Skeletal muscle cell (primary cell): ENCODE data around the gene MEGF8.
"Not testable (repeated sequence)": the region's sequence is repeated elsewhere in the genome, so short reads cannot be mapped to it uniquely, and the experiment has no call there.

Experiments used
- DNase-seq: peaks from one replicate; pipeline ENCODE4 v3.0.0-alpha.2; 2010; ENCODE audit warnings: low read depth
- H3K4me3 ChIP-seq: 2 replicates; pipeline ENCODE4 v1.5.1; 2011; ENCODE audit warnings: low read depth, mild to moderate bottlenecking, control low read depth, low read length, moderate library complexity

MEGF8 gene

GRCh38 chr19:42325896-42326771 is 699 bp downstream of the MEGF8 start:
- no peak for DNase-seq
- peak overlapping the region; percentile 91 for H3K4me3 ChIP-seq

- no peak overlapping the region for H3K4me3 ChIP-seq
- DNase-seq: no peak
Observed at GRCh38 chr19:42326969-42327368, 1.5 kb downstream of the MEGF8 start.

DNA sequence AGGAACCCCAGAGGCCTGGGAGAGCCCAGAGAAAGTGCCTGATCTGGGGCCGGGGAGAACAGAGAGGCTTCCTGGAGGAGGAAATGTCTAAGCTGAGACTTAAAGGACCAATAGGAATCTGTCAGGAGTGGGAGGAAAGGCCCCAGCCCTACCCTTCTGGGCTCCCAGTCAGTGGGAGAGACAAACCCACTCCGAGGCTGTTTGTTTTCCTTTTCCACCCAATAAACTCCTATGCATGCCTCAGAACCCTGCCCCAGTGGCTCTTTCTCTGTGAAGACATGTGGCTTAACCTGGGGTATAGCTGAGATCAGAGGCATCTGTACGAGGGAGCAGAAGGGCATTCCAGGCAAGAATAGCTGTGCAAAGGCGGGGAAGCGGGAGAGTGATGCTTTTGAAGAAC is 1.9 kb downstream of the MEGF8 start:
- DNase-seq: no peak

DNA sequence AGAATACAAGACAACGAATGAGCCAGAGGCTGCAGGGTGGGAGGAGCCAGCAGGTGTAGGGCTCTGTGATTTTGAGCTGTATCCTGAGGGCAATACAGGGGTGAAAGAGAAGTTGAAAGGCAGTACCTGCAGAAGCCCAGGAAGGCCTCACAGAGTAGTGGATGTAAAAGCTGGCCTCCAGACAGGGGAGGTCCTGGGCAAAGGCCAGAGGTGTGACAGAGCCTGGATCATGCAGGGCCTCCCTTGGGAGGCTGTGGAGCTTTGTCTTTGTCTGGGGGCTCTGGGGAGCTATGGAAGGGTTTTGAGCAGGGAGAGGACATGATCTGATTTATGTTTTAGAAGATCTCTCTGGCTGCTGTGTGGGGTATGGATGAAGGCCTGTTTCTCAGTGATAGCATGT is 2.7 kb downstream of the MEGF8 start:
- no peak overlapping the region for H3K4me3 ChIP-seq
- DNase-seq: no peak

More for the DNA sequence above, 1.9 kb downstream of the MEGF8 start:
- no peak overlapping the region for H3K4me3 ChIP-seq

DNA sequence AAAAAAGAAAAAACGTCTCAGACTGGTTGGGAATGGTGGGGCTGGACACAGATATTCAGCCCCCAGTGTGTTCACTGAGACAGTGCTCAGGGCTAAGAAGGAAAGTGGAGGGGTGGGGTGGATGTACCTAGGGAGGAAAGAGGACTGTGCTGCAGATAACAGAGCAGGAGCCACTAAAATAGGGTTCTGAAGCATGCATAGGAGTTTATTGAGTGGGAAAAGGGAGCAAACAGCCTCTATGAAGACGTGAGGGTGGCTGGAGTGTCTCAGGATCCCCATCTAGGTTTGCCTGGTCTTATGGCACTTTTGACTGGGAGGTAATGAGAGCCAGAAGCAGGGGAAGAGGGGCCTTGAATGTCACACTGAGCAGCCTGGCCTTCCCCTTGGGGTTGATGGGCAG is 3.4 kb downstream of the MEGF8 start:
- no peak overlapping the region for H3K4me3 ChIP-seq

DNA sequence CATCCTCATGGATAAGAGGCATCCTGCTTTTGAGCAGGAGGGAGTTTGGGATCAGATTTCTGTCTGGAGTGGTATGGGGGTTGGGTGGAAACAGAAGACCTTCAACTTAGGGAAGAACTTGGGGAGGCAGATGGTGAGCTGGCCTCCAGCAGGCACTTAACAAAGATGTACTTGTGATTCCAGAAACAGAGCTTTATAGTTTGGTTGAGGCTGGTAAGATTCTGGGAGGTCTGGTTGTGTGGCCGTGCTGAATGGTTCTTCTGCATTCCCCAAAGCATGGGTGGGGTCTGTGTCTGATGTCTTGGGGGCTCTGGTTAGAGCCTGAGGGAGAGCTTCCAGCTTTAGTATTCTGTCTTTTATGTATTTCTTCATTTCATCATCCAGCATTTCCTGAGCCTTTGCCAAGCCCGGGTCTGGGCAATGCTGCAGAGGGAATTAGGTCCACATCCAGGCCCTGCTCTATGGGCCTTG is 4.8 kb downstream of the MEGF8 start:
- DNase-seq: no peak
- no peak overlapping the region for H3K4me3 ChIP-seq

More for the DNA sequence above, 3.4 kb downstream of the MEGF8 start:
- DNase-seq: no peak

GRCh38 chr19:42331333-42331732 is 5.9 kb downstream of the MEGF8 start:
- DNase-seq, H3K4me3 ChIP-seq: not testable (repeated sequence)

GRCh38 chr19:42332059-42332458 is 6.6 kb downstream of the MEGF8 start:
- DNase-seq: no peak
- H3K4me3 ChIP-seq: no peak overlapping the region

- no peak for DNase-seq
- H3K4me3 ChIP-seq: no peak overlapping the region
Observed at GRCh38 chr19:42333018-42333417, 7.6 kb downstream of the MEGF8 start.

DNA sequence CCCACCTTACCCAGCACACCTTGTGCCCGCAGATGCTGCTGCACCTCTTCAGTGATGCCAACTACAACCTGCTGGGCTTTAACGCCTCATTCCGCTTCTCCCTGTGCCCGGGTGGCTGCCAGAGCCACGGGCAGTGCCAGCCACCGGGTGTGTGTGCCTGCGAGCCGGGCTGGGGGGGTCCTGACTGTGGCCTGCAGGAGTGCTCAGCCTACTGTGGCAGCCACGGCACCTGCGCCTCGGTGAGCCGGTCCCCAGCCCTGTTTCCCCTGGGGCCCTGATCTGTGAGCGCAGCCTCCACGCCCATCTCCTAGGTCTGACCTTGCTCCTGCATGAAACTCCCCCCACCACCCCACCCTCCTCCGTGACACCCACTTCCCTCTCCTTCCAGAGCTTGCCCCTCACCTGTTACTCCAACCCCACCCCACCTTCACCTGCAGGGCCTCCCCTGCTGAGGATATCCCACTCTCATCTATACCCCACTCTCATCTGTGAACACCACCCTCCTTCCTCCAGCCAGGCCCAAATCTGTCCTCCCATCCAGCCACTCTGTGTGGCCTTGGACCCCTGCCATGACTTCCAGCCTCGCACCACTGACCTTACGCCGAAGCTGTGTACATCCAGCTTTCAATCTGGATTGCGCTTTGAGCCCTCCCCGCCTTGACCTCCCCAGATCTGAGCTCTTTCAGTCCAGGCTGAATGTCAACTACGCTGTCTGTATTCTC is 8.7 kb downstream of the MEGF8 start:
- no peak for DNase-seq
- no peak overlapping the region for H3K4me3 ChIP-seq

- DNase-seq: no peak
- no peak overlapping the region for H3K4me3 ChIP-seq
Observed at GRCh38 chr19:42334697-42335373, 9.4 kb downstream of the MEGF8 start.

DNA sequence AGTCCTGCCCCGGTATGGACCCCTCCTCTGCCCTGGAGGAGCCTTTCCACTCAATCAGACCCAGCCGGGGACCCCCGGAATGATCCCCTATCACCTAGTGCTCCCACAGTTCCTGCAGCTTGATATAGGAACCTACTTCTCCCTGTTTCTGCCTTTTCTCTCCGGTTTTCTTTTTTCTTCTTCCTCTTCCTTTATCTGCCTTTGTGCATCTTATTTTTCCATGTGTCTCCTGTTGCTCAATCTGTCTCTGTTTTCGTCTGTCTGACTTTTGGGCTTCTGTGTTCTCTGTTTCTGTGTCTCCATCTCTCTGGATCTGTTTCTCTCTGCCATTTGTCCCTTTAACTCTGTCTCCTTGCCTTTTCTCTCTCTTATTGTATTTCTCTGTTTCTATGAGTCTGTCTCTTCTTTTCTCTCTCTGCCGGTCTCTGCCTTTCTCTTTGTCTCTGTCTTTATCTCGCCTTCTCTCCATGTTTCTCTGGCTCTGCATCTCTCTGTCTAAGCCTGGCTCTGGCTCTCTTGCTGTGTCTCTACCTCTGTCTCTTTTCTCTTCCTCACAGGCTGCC is 10.0 kb downstream of the MEGF8 start:
- H3K4me3 ChIP-seq: no peak overlapping the region
- no peak for DNase-seq

DNA sequence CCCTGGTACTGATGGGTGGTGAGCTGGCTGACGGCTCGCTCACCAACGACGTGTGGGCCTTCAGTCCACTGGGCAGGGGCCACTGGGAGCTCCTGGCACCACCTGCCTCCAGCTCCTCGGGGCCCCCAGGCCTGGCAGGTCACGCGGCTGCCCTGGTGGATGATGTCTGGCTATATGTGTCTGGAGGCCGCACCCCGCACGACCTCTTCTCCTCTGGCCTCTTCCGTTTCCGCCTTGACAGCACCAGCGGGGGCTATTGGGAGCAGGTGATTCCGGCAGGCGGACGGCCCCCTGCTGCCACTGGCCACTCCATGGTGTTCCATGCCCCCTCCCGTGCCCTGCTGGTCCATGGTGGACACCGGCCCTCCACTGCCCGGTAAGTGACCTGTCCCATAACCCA is 10.5 kb downstream of the MEGF8 start:
- no peak for DNase-seq
- H3K4me3 ChIP-seq: no peak overlapping the region

GRCh38 chr19:42339126-42339860 is 13.9 kb downstream of the MEGF8 start:
- H3K4me3 ChIP-seq, DNase-seq: not testable (repeated sequence)

DNA sequence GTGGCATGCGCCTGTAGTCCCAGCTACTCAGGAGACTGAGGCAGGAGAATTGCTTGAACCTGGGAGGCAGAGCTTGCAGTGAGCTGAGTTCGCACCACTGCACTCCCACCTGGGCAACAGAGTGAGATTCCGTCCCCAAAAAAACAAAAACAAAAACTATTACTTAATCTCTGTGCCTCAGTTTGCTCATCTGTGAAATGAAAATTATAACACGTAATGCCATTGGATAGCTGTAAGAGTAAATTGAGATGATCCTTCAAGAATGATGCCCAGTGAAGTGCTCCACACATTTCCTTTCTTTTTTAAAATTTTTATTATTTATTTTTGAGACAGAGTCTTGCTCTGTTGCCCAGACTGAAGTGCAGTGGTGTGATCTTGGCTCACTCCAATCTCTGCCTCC is 14.5 kb downstream of the MEGF8 start:
- not testable (repeated sequence) for DNase-seq, H3K4me3 ChIP-seq

DNA sequence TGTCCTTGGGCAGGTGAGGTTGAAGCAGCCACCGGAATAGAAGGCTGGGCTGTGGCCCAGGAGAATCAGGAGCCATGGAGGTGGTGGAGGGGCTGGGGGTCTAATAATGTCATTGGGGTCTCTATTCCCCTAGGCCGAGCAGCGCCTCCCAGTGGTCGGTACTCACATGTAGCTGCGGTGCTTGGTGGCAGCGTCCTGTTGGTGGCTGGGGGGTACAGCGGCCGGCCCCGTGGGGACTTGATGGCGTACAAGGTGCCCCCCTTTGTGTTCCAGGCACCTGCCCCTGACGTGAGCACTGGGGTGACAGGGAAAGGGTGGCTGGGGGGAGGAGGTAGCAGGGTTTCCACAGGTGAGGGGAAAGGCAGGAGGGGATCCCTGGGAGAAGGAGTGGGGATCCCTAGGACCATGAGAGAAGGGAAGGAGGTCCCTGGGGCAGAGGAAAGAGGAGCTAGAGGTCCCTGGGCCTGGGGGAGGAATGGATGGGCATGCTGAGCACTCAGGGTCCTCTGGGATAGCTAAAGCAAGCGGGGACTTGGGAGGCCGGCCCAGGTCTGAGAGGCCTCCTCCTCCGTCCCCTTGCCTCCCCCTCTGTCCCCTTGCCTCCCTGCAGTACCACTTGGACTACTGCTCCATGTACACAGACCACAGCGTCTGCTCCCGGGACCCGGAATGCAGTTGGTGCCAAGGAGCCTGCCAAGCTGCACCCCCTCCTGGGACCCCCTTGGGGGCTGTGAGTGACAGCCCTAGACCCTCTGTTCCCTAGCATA is 18.1 kb downstream of the MEGF8 start:
- DNase-seq: no peak
- H3K4me3 ChIP-seq: no peak overlapping the region

DNA sequence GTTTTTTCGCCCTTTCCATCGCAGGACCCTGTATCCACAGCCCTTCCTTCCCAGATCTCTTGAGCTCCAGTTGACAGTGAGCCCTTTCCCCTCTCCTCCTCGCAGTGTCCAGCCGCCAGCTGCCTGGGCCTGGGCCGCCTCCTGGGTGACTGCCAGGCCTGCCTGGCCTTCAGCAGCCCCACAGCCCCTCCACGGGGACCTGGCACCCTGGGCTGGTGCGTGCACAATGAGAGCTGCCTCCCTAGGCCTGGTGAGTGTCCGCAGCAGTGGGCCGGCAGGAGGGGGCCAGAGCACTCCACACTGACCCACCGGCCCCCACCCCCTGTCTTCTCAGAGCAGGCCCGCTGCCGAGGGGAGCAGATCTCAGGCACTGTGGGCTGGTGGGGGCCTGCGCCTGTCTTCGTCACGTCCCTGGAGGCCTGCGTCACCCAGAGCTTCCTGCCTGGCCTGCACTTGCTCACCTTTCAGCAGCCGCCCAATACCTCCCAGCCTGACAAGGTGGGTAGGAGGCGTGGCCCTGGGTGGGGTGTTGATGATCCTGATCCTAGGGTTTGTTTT is 19.0 kb downstream of the MEGF8 start:
- no peak overlapping the region for H3K4me3 ChIP-seq
- no peak for DNase-seq

DNA sequence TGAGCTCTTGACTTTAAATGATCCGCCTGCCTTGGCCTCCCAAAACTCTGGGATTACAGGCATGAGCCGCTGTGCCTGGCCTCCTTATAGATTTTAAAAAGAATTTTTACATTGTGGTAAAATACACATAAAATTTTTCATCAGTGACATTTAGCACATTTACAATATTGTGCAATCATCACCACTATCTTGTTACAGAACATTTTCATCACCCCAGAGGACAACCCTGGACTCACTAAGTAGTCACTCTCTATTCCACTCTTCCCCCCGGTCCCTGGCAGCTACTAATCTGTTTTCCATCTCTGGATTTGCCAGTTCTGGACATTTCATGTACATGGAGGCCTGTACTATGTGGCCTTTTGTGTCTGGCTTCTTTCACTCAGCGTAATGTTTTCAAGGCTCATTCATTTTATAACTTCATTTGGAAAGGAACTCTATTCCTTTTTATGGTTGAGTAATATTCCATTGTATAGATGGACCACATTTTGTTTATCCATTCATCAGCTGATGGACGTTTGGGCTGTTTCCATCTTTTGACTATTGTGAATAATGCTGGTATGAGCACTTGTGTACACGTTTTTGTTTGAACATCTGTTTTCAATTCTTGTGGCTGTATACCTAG is 19.9 kb downstream of the MEGF8 start:
- no peak overlapping the region for H3K4me3 ChIP-seq
- DNase-seq: peak; percentile 43
